Measurements from ENCODE around the gene NAPSA. TPM values are rescaled to one million over a fixed set of nuclear protein-coding genes. Genes with fewer than 3 reads are reported as not detected.
A peak's percentile ranks its signal among the peaks of the same experiment; 100 is the strongest.

Gene NAPSA
- total and polyA plus RNA-seq, 2 of the 8 experiments (the other 6 are each of a cell fraction or from before 2014, with no cell fraction given), result 0.71 to 0.73 TPM

- no peak overlapping the region for H2BK20ac ChIP-seq (ENCODE audit: low read length)
- H2BK12ac ChIP-seq (ENCODE audit: low read depth, low read length), result 0 out of 2 replicates have a peak overlapping the region, but pooled peaks have one; percentile 14
- peaks cover 0 to 17% (median 0%) of the 10 kb centered on the region in 4 experiments; a peak in 3 of 8 replicates for H3K36me3 ChIP-seq (ENCODE audit: control insufficient read depth in 2 of 4, insufficient read depth in 4 of 4, low read length in 3 of 4)
- no peak overlapping the region for H3K14ac ChIP-seq (ENCODE audit: insufficient read length)
- H3K23me2 ChIP-seq (ENCODE audit: low read depth, low read length), result peaks cover 16% of the 10 kb centered on the region
- no peak overlapping the region for H2BK120ac ChIP-seq (replicated peaks; ENCODE audit: low read depth, low read length)
- no peak overlapping the region for H2AFZ ChIP-seq (ENCODE audit: low read length)
- H4K20me1 ChIP-seq (replicated peaks in 1 of 2; ENCODE audit: control insufficient read depth in 1 of 2, insufficient read depth in 2 of 2, low read length in 2 of 2), result no peaks in the 10 kb centered on the region
- no peaks in the 10 kb centered on the region for H3K79me2 ChIP-seq (ENCODE audit: control insufficient read depth in 1 of 2, insufficient read depth in 2 of 2, low read length in 2 of 2)
- ChIA-PET POLR2A (ENCODE audit: partially characterized antibody) (interaction anchor here (0.9 to 1.2 kb wide), 4 partner anchors 9 to 75 kb away, joined by 3 to 5 read pairs (median 3); no protein-coding TSS in a partner anchor), CTCF (ENCODE audit: partially characterized antibody) (interaction anchor here (1.0 to 1.8 kb wide), 2 partner anchors 10 to 41 kb away, joined by 3 to 4 read pairs; no protein-coding TSS in a partner anchor)
- 91% methylated on average over 4 of the region's 16 CpGs; no CpG with 5 or more reads in 1 of the 2 experiments for WGBS, 2 experiments (ENCODE audit: extremely low coverage in 1 of 2, insufficient coverage in 1 of 2, insufficient read length in 1 of 2, insufficient replicate concordance in 2 of 2, low coverage in 1 of 2, low lambda C conversion rate in 2 of 2, missing lambda C conversion rate in 1 of 2)
- DNase-seq (ENCODE audit: low read depth in 1 of 2, low spot score in 2 of 2) (no peak), FAIRE-seq (no peak)
- no peak overlapping the region for H3K9ac ChIP-seq (replicated peaks in 1 of 4; ENCODE audit: extremely low read depth in 1 of 4, low read depth in 3 of 4, low read length in 3 of 4)
- H3K27me3 ChIP-seq (replicated peaks in 1 of 4; ENCODE audit: control insufficient read depth in 3 of 4, extremely low read depth in 1 of 4, insufficient read depth in 3 of 4, low read length in 3 of 4), result peaks cover 0 to 17% (median 1%) of the 10 kb centered on the region in 4 experiments; a peak in 3 of 7 replicates
- H3K4me1 ChIP-seq (replicated peaks in 1 of 4; ENCODE audit: control insufficient read depth in 3 of 4, insufficient read depth in 4 of 4, low read length in 3 of 4), result peaks cover 5 to 12% (median 9%) of the 10 kb centered on the region in 4 experiments
- H3K56ac ChIP-seq (replicated peaks; ENCODE audit: insufficient read length, low read depth, low read length), result no peak overlapping the region
- H2BK5ac ChIP-seq (ENCODE audit: low read depth, low read length), result no peak overlapping the region
- H3K4me3 ChIP-seq (ENCODE audit: extremely low read depth in 1 of 4, insufficient read depth in 2 of 4, low read depth in 3 of 4, low read length in 4 of 4), result no peak overlapping the region
- peaks cover 15 to 20% of the 10 kb centered on the region in 2 experiments; a peak in 3 of 4 replicates for H3K9me3 ChIP-seq (ENCODE audit: insufficient read depth in 2 of 2, low read depth in 1 of 2, low read length in 1 of 2)
- no peaks in the 10 kb centered on the region for H3K79me1 ChIP-seq (ENCODE audit: low read depth, low read length)
- H2AK5ac ChIP-seq (ENCODE audit: low read depth, low read length), result no peak overlapping the region
- H4K91ac ChIP-seq (replicated peaks; ENCODE audit: insufficient read length, low read length), result no peak overlapping the region
- no peak overlapping the region for H4K8ac ChIP-seq (ENCODE audit: extremely low read depth, insufficient read depth, low read length)
- no peak overlapping the region for H4K5ac ChIP-seq (ENCODE audit: insufficient read length, low read depth, low read length)
- no peak overlapping the region for H3K23ac ChIP-seq (ENCODE audit: insufficient read length)
- no peak overlapping the region for H3K27ac ChIP-seq (ENCODE audit: low read depth, low read length)
- H3K4ac ChIP-seq (replicated peaks; ENCODE audit: insufficient read length, low read depth, low read length), result no peak overlapping the region
- no peak overlapping the region for H3K4me2 ChIP-seq (ENCODE audit: insufficient read depth in 1 of 2, low read depth in 2 of 2, low read length in 2 of 2)
- no peak overlapping the region for H3K18ac ChIP-seq (ENCODE audit: extremely low read depth, low read length)
- H2BK15ac ChIP-seq (ENCODE audit: low read length), result 0 out of 2 replicates have a peak overlapping the region, but pooled peaks have one; percentile 31
- TF ChIP-seq EZH2 (IDR thresholded peaks at IDR 0.05; ENCODE audit: low read depth, low read length, severe bottlenecking), result no peak
- TF ChIP-seq ASH2L (IDR thresholded peaks at IDR 0.05; ENCODE audit: low read length), result no peak
- TF ChIP-seq TBP (IDR thresholded peaks at IDR 0.05; ENCODE audit: low read depth, low read length), result no peak
- TF ChIP-seq MAX (IDR thresholded peaks at IDR 0.05), result no peak
- TF ChIP-seq SIN3A (conservative IDR thresholded peaks at IDR 0.05 in 1 of 2, IDR thresholded peaks at IDR 0.05 in 1 of 2; ENCODE audit: low read depth in 1 of 2, low read length in 2 of 2), result no peak
- no peak for TF ChIP-seq YY1 (IDR thresholded peaks at IDR 0.05; ENCODE audit: low read depth, low read length)
- TF ChIP-seq E2F6 (IDR thresholded peaks at IDR 0.05), result no peak
- no peak for TF ChIP-seq FOSL1 (IDR thresholded peaks at IDR 0.05; ENCODE audit: insufficient read depth, low read depth, low read length)
- no peak for TF ChIP-seq NANOG (IDR thresholded peaks at IDR 0.05; ENCODE audit: insufficient read depth, low read depth, low read length, poor library complexity, severe bottlenecking)
- TF ChIP-seq RBBP5 (IDR thresholded peaks at IDR 0.05; ENCODE audit: borderline replicate concordance, low read depth, low read length), result no peak
- TF ChIP-seq TAF1 (IDR thresholded peaks at IDR 0.05; ENCODE audit: low read depth, low read length), result no peak
Observed at GRCh38 chr19:50309396-50310125, 55.9 kb downstream of the NAPSA start.

All from H1 (cell line).